GM18858 (cell line): ENCODE measurements around the gene CXCL8.

Experiments
- ATAC-seq: cut with Tn5 transposase; IDR thresholded peaks from one replicate; pipeline ENCODE4 v1.9.1; 2021; ENCODE audit not compliant: unreplicated experiment

CXCL8 gene

GRCh38 chr4:73718375-73719373, 21.7 kb upstream of the CXCL8 start:
- peak; percentile 95 for ATAC-seq

GRCh38 chr4:73721435-73721834, 18.9 kb upstream of the CXCL8 start:
- no peak for ATAC-seq

GRCh38 chr4:73721909-73722308, 18.5 kb upstream of the CXCL8 start:
- no peak for ATAC-seq

- ATAC-seq = no peak
Measured at GRCh38 chr4:73723023-73723422, 17.3 kb upstream of the CXCL8 start.

GRCh38 chr4:73723928-73724327, 16.4 kb upstream of the CXCL8 start:
- no peak for ATAC-seq

- ATAC-seq = no peak
Measured at GRCh38 chr4:73725510-73725909, 14.9 kb upstream of the CXCL8 start.

GRCh38 chr4:73725985-73726384, 14.4 kb upstream of the CXCL8 start:
- ATAC-seq = no peak

- ATAC-seq = peak; percentile 55
Measured at GRCh38 chr4:73727685-73728084, 12.7 kb upstream of the CXCL8 start.

GRCh38 chr4:73728091-73728741, 12.2 kb upstream of the CXCL8 start:
- ATAC-seq = no peak

- peak; percentile 57 for ATAC-seq
Measured at GRCh38 chr4:73729534-73730165, 10.7 kb upstream of the CXCL8 start.

- no peak for ATAC-seq
Measured at GRCh38 chr4:73730292-73730691, 10.1 kb upstream of the CXCL8 start.

GRCh38 chr4:73730867-73731266, 9.5 kb upstream of the CXCL8 start:
- ATAC-seq = no peak

- no peak for ATAC-seq
Measured at GRCh38 chr4:73731968-73732610, 8.3 kb upstream of the CXCL8 start.

GRCh38 chr4:73732759-73733431, 7.5 kb upstream of the CXCL8 start:
- no peak for ATAC-seq

- no peak for ATAC-seq
Measured at GRCh38 chr4:73734530-73735001, 5.8 kb upstream of the CXCL8 start.

GRCh38 chr4:73735231-73735630, 5.1 kb upstream of the CXCL8 start:
- ATAC-seq = peak; percentile 91

GRCh38 chr4:73741031-73741749, 821 bp downstream of the CXCL8 start:
- ATAC-seq = no peak

GRCh38 chr4:73741750-73742489, 1.6 kb downstream of the CXCL8 start:
- no peak for ATAC-seq

GRCh38 chr4:73742490-73743160, 2.3 kb downstream of the CXCL8 start:
- no peak for ATAC-seq
